ENCODE measurements around the gene TMEM39B.

Gene TMEM39B

DNA sequence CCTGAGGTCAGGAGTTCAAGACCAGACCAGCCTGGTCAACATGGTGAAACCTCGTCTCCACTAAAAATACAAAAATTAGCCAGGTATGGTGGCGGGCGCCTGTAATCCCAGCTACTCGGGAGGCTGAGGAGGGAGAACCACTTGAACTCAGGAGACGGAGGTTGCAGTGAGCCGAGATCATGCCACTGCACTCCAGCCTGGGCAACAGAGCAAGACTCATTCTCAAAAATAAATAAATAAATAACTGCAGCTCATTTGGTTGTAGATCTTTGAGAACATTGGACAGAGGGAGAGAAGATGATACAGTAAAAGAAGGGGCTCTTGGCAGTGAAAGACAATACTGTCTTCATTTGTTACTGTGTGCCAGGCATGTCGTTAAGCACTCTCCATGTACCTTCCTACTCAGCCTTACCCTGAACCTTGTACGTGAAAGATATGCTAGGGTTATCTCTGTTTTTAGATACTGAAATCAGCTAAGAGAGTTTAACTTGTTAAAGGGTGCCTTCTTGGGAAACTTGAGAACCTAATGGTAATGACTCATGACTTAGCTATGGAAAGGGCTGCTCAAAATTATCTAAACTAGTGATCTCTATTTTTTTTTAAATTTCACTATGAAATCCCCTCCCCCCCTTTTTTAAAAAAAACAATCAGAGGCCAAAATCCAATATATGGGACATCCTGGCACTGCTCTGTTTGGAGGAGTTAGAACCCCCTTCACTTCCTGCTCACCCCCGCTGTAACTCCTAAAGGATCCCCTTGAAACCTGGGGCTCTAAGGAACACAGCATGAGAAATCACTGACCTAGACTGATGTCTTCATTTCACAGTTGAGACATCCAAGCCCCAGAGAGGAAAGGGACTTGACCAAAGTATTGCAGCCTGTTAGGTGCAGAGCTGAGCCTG is 28.3 kb downstream of the TMEM39B start:
- H3K4me3 ChIP-seq (replicated peaks in 1 of 2; ENCODE audit: low read depth in 2 of 2, low read length in 2 of 2) = no peak overlapping the region
- TF ChIP-seq, protein P1, sequence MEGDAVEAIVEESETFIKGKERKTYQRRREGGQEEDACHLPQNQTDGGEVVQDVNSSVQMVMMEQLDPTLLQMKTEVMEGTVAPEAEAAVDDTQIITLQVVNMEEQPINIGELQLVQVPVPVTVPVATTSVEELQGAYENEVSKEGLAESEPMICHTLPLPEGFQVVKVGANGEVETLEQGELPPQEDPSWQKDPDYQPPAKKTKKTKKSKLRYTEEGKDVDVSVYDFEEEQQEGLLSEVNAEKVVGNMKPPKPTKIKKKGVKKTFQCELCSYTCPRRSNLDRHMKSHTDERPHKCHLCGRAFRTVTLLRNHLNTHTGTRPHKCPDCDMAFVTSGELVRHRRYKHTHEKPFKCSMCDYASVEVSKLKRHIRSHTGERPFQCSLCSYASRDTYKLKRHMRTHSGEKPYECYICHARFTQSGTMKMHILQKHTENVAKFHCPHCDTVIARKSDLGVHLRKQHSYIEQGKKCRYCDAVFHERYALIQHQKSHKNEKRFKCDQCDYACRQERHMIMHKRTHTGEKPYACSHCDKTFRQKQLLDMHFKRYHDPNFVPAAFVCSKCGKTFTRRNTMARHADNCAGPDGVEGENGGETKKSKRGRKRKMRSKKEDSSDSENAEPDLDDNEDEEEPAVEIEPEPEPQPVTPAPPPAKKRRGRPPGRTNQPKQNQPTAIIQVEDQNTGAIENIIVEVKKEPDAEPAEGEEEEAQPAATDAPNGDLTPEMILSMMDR (IDR thresholded peaks at IDR 0.05; ENCODE audit: low read depth, low read length) = no peak
- DNase-seq (ENCODE audit: low read depth in 2 of 2) = peak; percentile 39 to 72

DNA sequence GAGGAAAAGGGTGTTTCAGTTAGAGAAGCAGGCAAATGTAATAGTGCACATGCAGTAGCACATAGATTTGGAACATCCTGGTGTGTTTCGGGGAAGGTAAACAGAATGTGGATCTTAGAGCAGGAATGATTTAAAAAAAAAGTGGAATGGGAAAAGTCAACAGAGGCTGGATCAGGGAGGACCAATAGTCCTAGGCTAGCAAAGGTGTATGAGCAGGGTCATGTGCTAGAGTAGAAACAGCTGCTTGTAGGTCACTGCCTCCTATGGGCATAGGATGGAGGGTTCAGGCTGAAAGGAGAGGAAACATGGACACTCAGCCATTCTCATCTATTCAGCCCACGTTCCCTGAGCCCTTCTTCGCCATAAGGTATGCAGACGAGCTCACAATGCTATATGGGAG is 31.4 kb downstream of the TMEM39B start:
- no peak for DNase-seq (ENCODE audit: low read depth in 2 of 2)
- TF ChIP-seq, protein P1 (IDR thresholded peaks at IDR 0.05; ENCODE audit: low read depth, low read length) = no peak
- H3K4me3 ChIP-seq (replicated peaks in 1 of 2; ENCODE audit: low read depth in 2 of 2, low read length in 2 of 2) = no peak overlapping the region

DNA sequence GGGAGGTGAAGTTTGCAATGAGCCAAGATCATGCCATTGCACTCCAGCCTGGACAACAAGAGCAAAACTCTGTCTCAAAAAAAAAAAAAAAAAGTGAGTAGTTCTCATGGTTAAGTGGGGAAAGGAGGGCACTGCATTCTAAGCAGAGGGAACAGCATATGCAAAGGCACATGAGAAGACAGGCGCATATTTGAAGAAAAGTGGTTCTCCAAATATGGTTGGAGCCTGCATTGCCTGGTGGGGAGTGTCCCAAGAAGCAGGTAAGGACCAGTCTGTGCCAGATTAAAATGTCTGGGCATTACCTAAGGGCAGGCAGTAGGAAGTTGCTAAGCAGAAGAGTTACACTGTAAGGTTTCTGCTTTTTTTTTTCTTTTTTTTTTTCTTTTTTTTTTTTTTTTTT is 32.6 kb downstream of the TMEM39B start:
- DNase-seq (ENCODE audit: low read depth in 2 of 2) = no peak
- H3K4me3 ChIP-seq (replicated peaks in 1 of 2; ENCODE audit: low read depth in 2 of 2, low read length in 2 of 2) = no peak overlapping the region
- TF ChIP-seq, protein P1 (IDR thresholded peaks at IDR 0.05; ENCODE audit: low read depth, low read length) = no peak

DNA sequence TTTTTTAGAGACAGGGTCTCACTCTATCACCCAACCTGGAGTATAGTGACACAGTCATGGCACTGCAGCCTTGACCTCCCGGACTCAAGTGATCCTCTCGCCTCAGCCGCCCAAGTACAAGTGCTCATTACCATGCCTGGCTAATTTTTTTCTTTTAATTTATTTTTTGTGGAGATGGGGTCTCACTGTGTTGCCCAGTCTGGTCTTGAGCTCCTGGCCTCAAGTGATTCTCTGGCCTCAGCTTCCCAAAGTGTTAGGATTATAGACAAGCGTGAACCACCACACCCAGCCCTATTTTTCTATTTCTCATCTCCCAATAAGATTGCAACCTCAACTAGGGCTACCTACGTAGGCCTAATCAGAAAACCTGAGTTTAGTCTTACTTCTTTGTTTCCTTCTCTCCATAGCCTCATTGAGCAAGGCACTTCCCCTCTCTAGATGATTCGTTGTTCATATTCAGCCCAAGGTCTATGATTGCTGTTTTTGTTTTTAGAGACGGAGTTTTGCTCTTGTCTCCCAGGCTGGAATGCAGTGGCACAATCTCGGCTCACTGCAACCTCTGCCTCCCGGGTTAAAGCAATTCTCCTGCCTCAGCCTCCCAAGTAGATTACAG is 34.0 kb downstream of the TMEM39B start:
- DNase-seq (ENCODE audit: low read depth in 2 of 2) = peak in 1 of 2 donors; percentile 38
- TF ChIP-seq, protein P1 (IDR thresholded peaks at IDR 0.05; ENCODE audit: low read depth, low read length) = no peak
- H3K4me3 ChIP-seq (replicated peaks in 1 of 2; ENCODE audit: low read depth in 2 of 2, low read length in 2 of 2) = no peak overlapping the region

DNA sequence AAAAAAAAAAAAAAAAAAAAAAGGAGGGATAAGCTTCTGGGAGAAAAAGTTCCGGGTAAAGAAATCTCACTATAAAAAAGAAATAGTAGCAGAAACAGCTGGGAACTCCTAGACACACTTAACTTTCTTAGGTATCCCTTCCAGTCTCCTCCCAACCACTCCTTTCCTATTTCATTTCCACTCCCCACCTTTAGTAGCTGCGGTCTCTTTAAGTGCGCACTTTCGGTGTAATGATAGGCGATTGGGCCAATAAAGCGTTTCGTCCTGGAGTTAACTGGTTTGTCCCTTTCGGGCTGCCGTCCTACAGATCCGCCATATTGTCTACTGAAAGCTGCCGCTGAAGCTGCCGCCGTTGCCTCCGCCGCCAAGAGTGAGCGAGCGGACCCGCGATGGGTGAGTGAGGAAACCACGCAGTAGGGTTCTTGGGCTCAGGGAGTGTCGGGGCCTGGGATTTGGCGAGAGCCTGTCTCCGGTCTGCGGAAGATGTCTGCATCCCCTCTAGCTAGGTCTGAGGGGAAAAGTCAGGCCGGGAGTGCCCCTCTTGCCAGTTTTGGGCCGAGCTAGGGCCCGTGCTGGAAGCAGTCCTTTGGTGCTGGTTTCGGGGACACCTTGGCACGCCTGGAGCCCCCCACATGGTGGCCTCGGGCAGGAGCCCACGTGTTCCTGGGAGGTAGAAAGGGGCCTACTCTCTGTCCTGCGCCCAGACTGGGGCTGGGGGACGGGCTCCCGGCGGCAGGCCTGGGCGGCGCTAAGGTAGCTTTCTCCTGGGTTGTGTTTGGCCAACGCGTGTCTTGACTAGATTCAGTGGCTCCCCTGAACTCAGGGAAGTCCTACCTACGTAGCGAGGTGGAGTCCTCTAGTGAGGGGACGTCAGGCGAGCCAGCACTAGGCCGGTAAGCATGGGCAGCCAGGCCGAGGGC is 35.3 kb downstream of the TMEM39B start, which contains the start of gene KPNA6:
TSS of gene KPNA6 (plus strand) at position 315 of the 920 bp plus-strand sequence. CDS start at position 390, 75 bp downstream.
- peak; percentile 97 to 99 for DNase-seq (ENCODE audit: low read depth in 2 of 2)
- H3K4me3 ChIP-seq (replicated peaks in 1 of 2; ENCODE audit: low read depth in 2 of 2, low read length in 2 of 2) = peak within 1 kb of the TSS; percentile 88 to 93
- TF ChIP-seq, protein P1 (IDR thresholded peaks at IDR 0.05; ENCODE audit: low read depth, low read length) = no peak

DNA sequence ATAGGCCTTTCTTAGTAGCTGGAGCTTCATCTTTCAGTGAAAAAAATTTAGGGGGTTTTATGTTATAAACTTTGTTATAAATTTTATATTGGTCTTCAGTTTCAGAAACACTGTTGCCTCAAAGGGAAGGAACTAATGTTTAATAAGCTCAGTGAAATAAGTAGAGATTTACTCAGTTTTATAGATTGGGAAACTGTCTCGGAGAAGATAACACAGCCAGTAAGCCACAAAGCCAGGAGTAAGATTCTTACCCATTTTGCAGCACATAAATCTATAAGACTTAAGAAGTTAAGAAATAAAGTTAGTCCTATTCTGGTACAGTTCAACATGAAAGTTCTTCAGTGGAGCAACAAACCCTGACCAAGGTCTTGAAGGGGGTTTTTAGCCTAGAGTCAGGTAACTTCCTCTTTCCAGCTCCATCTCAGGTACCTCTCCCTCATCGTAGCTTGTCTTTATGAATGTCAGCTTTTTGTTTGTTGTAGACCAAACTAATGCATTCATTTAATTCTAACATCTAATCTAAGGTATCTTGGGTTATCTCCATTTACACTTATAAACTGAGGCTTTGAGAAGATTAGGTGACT is 38.4 kb downstream of the TMEM39B start:
- TF ChIP-seq, protein P1 (IDR thresholded peaks at IDR 0.05; ENCODE audit: low read depth, low read length) = no peak
- no peak for DNase-seq (ENCODE audit: low read depth in 2 of 2)
- H3K4me3 ChIP-seq (replicated peaks in 1 of 2; ENCODE audit: low read depth in 2 of 2, low read length in 2 of 2) = no peak overlapping the region

Measured in cardiac fibroblast (primary cell).